Mesendoderm (in vitro differentiated cells): ENCODE data around the gene TTC27.

Experiments used
- DNase-seq: peaks from one replicate; pipeline ENCODE4 v3.0.0; 2013
- H2AK5ac ChIP-seq: 2 replicates; pipeline ENCODE4 v1.6.1; 2013; ENCODE audit warnings: low read length, inconsistent platforms
- H2BK120ac ChIP-seq: 2 replicates; pipeline ENCODE4 v1.6.1; 2013; ENCODE audit warnings: low read depth, mild to moderate bottlenecking, low read length, moderate library complexity, mixed read lengths
- H2BK15ac ChIP-seq: replicated peaks from 2 replicates; pipeline ENCODE4 v1.6.1; 2013; ENCODE audit warnings: low read depth, mild to moderate bottlenecking, moderate library complexity
- H2BK5ac ChIP-seq: 2 replicates; pipeline ENCODE4 v1.6.1; 2013; ENCODE audit warnings: low read length, inconsistent platforms
- H3K18ac ChIP-seq: 2 replicates; pipeline ENCODE4 v1.6.1; 2013; ENCODE audit warnings: mild to moderate bottlenecking, low read length, mixed read lengths
- H3K23ac ChIP-seq: one replicate; pipeline ENCODE4 v1.6.1; 2013; ENCODE audit warnings: low read length
- H3K27ac ChIP-seq: 2 replicates; pipeline ENCODE4 v1.5.1; 2013; ENCODE audit warnings: low read depth, mild to moderate bottlenecking, inconsistent platforms, low read length, moderate library complexity
- H3K27me3 ChIP-seq: 2 replicates; pipeline ENCODE4 v1.6.1; 2013; ENCODE audit warnings: low read length, control low read depth, mild to moderate bottlenecking, inconsistent platforms; ENCODE audit not compliant: insufficient read depth, poor library complexity
- H3K36me3 ChIP-seq: 2 replicates; pipeline ENCODE4 v1.6.1; 2013; ENCODE audit warnings: low read length, inconsistent platforms; ENCODE audit not compliant: control insufficient read depth, insufficient read depth
- H3K4ac ChIP-seq: one replicate; pipeline ENCODE4 v1.6.1; 2013; ENCODE audit warnings: low read depth, mild to moderate bottlenecking, low read length, moderate library complexity
- H3K4me1 ChIP-seq: 2 replicates; pipeline ENCODE4 v1.6.1; 2013; ENCODE audit warnings: low read depth, low read length, inconsistent platforms; ENCODE audit not compliant: control insufficient read depth
- H3K4me2 ChIP-seq: 2 replicates; pipeline ENCODE4 v1.6.1; 2013; ENCODE audit warnings: low read length
- H3K4me3 ChIP-seq: 2 replicates; pipeline ENCODE4 v1.5.1; 2013; ENCODE audit warnings: mild to moderate bottlenecking, low read length
- H3K56ac ChIP-seq: one replicate; pipeline ENCODE4 v1.6.1; 2013; ENCODE audit warnings: low read length
- H3K79me1 ChIP-seq: 2 replicates; pipeline ENCODE4 v1.6.1; 2013; ENCODE audit warnings: low read length, inconsistent platforms
- H3K79me2 ChIP-seq: 2 replicates; pipeline ENCODE4 v1.6.1; 2013; ENCODE audit warnings: mild to moderate bottlenecking, low read length; ENCODE audit not compliant: control insufficient read depth, insufficient read depth
- H3K9ac ChIP-seq: 2 replicates; pipeline ENCODE4 v1.6.1; 2013; ENCODE audit warnings: low read length, inconsistent platforms
- H4K5ac ChIP-seq: one replicate; pipeline ENCODE4 v1.6.1; 2013; ENCODE audit warnings: low read length
- H4K8ac ChIP-seq: one replicate; pipeline ENCODE4 v1.6.1; 2013; ENCODE audit warnings: low read depth, mild to moderate bottlenecking, control low read depth, low read length, moderate library complexity
- WGBS: extraction: QIAGEN DNeasy Blood & Tissue Kit; methylation state at CpG from one replicate; pipeline ENCODE4 v1.1.7; 2013; ENCODE audit warnings: low lambda C conversion rate, missing lambda C conversion rate; ENCODE audit not compliant: insufficient coverage; ENCODE audit errors: extremely low coverage; 5-methylcytosine and 5-hydroxymethylcytosine counted together

TTC27 gene

DNA sequence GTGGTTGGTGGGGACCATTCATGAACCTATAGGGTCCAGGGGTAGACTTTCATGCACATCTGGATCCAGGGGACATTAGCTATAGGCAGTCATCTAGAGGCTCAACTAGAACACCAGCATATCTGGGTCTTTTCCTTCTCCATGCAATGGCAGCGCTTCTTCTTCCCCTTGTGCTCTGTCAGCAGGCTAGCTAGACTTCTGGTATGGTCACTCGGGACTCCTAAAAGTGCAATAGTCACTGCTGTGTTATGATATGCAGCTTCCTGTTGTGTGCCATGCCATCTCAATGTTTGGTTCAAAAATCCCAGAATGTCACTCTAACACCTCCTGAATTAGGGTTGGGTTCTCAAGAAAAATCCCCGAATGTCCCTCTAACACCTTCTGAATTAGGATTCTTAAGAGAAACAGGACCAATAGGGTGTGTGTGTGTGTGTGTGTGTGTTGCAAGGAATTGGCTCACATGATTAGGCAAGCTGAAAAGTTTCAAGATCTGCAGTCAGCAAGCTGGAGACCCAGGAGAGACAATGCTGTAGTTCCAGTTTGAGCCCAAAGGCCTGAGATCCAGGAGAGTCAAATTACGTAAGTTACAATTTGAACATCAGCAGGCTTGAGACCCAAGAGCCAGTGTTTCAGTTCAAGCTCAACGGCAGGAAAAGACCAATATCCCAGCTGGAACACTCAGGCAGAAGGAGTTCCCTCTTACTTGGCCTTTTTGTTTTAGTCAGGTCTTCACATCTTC is 221.8 kb downstream of the TTC27 start:
- H3K79me2 ChIP-seq: no peaks in the 10 kb centered on the region
- no peak for DNase-seq
- H3K23ac ChIP-seq: no peak overlapping the region
- H2BK5ac ChIP-seq: no peak overlapping the region
- H3K79me1 ChIP-seq: no peaks in the 10 kb centered on the region
- H3K27me3 ChIP-seq: no peaks in the 10 kb centered on the region
- no peak overlapping the region for H2BK15ac ChIP-seq
- H3K27ac ChIP-seq: no peak overlapping the region
- H3K4ac ChIP-seq: no peak overlapping the region
- no CpG with 5 or more reads among the region's 5 CpGs for WGBS
- no peak overlapping the region for H3K4me3 ChIP-seq
- no peaks in the 10 kb centered on the region for H3K36me3 ChIP-seq
- H3K56ac ChIP-seq: no peak overlapping the region
- no peak overlapping the region for H4K5ac ChIP-seq
- no peak overlapping the region for H3K4me2 ChIP-seq
- H3K9ac ChIP-seq: no peak overlapping the region
- H3K4me1 ChIP-seq: no peaks in the 10 kb centered on the region
- no peak overlapping the region for H4K8ac ChIP-seq
- H2BK120ac ChIP-seq: no peak overlapping the region
- no peak overlapping the region for H3K18ac ChIP-seq
- no peak overlapping the region for H2AK5ac ChIP-seq

DNA sequence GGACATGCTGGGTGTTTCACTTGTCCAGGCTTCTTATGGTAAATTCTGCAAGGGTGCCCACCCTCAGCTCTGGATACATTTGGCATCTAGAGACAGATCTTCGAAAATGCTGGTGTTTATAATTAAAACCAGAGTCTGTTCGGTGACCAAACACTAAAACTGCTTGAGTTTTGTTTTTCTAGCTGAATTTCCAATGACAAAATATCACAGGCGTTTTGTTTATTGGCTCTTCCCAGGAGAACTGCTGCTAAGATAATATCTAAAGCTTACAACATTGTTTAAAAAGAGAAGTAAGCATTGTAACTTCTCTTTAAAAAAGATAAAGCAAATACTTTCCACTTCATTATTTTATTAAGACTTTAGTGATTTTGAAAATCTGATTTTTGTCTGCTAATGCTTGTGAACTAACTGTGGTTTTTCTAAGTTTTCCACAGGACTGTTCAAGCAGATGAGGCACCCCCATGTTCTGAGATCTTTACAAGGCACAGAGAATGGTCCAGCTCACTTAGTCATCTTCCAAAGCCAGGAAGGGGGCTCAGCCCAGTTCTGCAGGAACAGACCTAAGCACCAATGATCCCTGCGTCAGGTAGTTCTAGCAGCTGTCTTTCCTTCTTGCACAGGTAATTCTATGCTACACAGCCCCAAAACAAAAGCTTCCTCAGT is 224.1 kb downstream of the TTC27 start:
- WGBS: no CpG with 5 or more reads among the region's 4 CpGs
- H3K4ac ChIP-seq: no peak overlapping the region
- no peak overlapping the region for H2BK15ac ChIP-seq
- no peaks in the 10 kb centered on the region for H3K36me3 ChIP-seq
- H3K79me1 ChIP-seq: no peaks in the 10 kb centered on the region
- no peak overlapping the region for H3K4me3 ChIP-seq
- H2AK5ac ChIP-seq: no peak overlapping the region
- no peak overlapping the region for H2BK5ac ChIP-seq
- no peak overlapping the region for H4K5ac ChIP-seq
- H3K18ac ChIP-seq: no peak overlapping the region
- no peak overlapping the region for H3K27ac ChIP-seq
- no peaks in the 10 kb centered on the region for H3K79me2 ChIP-seq
- no peak overlapping the region for H3K9ac ChIP-seq
- H4K8ac ChIP-seq: no peak overlapping the region
- H3K23ac ChIP-seq: no peak overlapping the region
- H3K27me3 ChIP-seq: no peaks in the 10 kb centered on the region
- no peaks in the 10 kb centered on the region for H3K4me1 ChIP-seq
- H3K56ac ChIP-seq: no peak overlapping the region
- no peak for DNase-seq
- H3K4me2 ChIP-seq: no peak overlapping the region
- H2BK120ac ChIP-seq: no peak overlapping the region

DNA sequence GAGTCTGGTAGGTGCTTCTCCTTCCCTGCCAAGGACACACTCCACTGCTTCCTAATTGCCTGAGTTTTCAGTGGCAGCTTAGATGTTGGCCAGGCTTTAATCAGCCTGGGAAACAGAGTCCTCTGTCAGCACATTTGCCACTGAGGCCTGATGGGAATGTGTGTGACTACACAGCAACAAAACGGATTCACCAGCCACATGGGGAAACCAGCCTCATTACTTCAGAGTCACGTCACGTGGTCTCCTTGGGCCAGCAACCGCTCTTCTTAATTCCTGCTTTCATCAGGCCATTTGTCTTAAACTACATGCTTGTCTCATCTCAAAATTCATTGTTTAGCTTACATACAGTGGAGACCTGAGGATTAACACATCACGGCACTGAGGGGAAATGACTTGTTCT is 225.0 kb downstream of the TTC27 start:
- Histone ChIP-seq H3K36me3 (no peaks in the 10 kb centered on the region), H4K5ac (no peak overlapping the region), H3K4ac (no peak overlapping the region), H3K4me3 (no peak overlapping the region), H3K79me2 (no peaks in the 10 kb centered on the region), H3K23ac (no peak overlapping the region), H3K27me3 (no peaks in the 10 kb centered on the region), H2AK5ac (no peak overlapping the region), H4K8ac (no peak overlapping the region), H3K4me2 (no peak overlapping the region), H2BK120ac (no peak overlapping the region), H2BK5ac (no peak overlapping the region), H3K18ac (no peak overlapping the region), H2BK15ac (no peak overlapping the region), H3K27ac (no peak overlapping the region), H3K4me1 (no peaks in the 10 kb centered on the region), H3K56ac (no peak overlapping the region), H3K9ac (no peak overlapping the region), H3K79me1 (no peaks in the 10 kb centered on the region)
- DNase-seq: no peak
- no CpG with 5 or more reads among the region's 5 CpGs for WGBS

DNA sequence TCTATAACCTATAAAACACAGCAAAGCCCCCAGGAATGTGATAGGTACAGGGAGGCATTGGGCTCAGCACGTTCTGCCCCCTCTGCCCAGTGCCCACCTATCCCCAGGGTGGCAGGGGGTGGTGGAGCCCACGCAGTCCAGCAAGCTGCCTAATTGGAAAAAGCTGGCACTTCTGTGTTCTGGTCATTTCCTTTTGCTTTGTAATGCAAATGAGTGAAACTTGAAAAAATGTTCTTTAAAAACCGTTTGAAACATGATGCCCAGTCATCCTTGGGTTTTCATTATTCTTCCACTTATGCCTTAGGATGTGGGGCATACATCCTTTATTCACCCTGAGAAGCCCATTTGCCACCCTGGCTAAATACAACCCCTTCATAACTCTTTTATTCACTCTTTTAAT is 229.0 kb downstream of the TTC27 start:
- Histone ChIP-seq H3K23ac (no peak overlapping the region), H3K4ac (no peak overlapping the region)
- no CpG with 5 or more reads among the region's 3 CpGs for WGBS

DNA sequence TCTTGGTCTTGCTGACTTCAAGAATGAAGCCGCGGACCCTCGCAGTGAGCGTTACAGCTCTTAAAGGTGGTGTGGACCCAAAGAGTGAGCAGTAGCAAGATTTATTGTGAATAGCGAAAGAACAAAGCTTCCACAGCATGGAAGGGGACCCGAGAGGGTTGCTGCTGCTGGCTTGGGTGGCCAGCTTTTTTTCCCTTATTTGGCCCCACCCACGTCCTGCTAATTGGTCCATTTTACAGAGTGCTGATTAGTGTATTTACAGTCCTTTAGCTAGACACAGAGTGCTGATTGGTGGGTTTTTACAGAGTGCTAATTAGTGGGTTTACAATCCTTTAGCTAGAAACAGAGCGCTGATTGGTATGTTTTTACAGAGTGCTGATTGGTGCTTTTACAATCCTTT is 230.9 kb downstream of the TTC27 start:
- no peak overlapping the region for H3K18ac ChIP-seq
- DNase-seq: no peak
- H4K8ac ChIP-seq: no peak overlapping the region
- no peak overlapping the region for H2BK5ac ChIP-seq
- no peak overlapping the region for H2AK5ac ChIP-seq
- no peak overlapping the region for H3K56ac ChIP-seq
- no peaks in the 10 kb centered on the region for H3K36me3 ChIP-seq
- no CpG with 5 or more reads among the region's 8 CpGs for WGBS
- no peaks in the 10 kb centered on the region for H3K27me3 ChIP-seq
- H3K4me2 ChIP-seq: no peak overlapping the region
- H2BK120ac ChIP-seq: no peak overlapping the region
- no peaks in the 10 kb centered on the region for H3K4me1 ChIP-seq
- H2BK15ac ChIP-seq: no peak overlapping the region
- H4K5ac ChIP-seq: no peak overlapping the region
- H3K79me1 ChIP-seq: no peaks in the 10 kb centered on the region
- H3K4ac ChIP-seq: no peak overlapping the region
- no peaks in the 10 kb centered on the region for H3K79me2 ChIP-seq
- H3K27ac ChIP-seq: no peak overlapping the region
- H3K4me3 ChIP-seq: no peak overlapping the region
- H3K9ac ChIP-seq: no peak overlapping the region
- no peak overlapping the region for H3K23ac ChIP-seq

More for the DNA sequence above, 229.0 kb downstream of the TTC27 start:
- no peak overlapping the region for H2BK15ac ChIP-seq
- H4K5ac ChIP-seq: no peak overlapping the region
- no peaks in the 10 kb centered on the region for H3K79me1 ChIP-seq
- H3K4me3 ChIP-seq: no peak overlapping the region
- H2BK120ac ChIP-seq: no peak overlapping the region
- H3K56ac ChIP-seq: no peak overlapping the region
- no peak overlapping the region for H3K4me2 ChIP-seq
- H3K4me1 ChIP-seq: no peaks in the 10 kb centered on the region
- no peak overlapping the region for H2AK5ac ChIP-seq
- no peak overlapping the region for H3K18ac ChIP-seq
- no peak overlapping the region for H3K9ac ChIP-seq
- no peaks in the 10 kb centered on the region for H3K79me2 ChIP-seq
- no peaks in the 10 kb centered on the region for H3K27me3 ChIP-seq
- no peak for DNase-seq
- H4K8ac ChIP-seq: no peak overlapping the region
- no peak overlapping the region for H2BK5ac ChIP-seq
- no peaks in the 10 kb centered on the region for H3K36me3 ChIP-seq
- no peak overlapping the region for H3K27ac ChIP-seq

DNA sequence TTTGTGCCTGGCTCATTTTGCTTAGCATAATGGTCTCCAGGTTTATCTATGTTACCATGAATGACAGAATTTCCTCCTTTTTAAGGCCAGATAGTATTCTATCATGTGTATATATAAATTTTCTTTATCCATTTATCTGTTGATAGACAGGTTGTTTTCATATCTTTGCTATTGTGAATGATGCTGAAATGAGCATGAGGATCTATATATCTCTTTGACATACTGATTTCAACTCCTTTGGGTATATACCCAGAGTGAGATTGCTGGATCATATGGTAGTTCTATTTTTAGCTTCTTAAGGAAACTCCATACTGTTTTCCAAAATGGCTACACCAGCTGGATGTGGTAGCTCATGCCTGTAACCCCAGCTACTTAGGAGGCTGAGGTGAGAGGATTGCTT is 232.5 kb downstream of the TTC27 start:
- no peaks in the 10 kb centered on the region for H3K79me2 ChIP-seq
- H3K56ac ChIP-seq: no peak overlapping the region
- H3K27me3 ChIP-seq: no peaks in the 10 kb centered on the region
- no peak overlapping the region for H3K4me2 ChIP-seq
- H2BK5ac ChIP-seq: no peak overlapping the region
- H3K36me3 ChIP-seq: no peaks in the 10 kb centered on the region
- no peak overlapping the region for H2BK120ac ChIP-seq
- H3K23ac ChIP-seq: no peak overlapping the region
- no peak overlapping the region for H2AK5ac ChIP-seq
- H4K5ac ChIP-seq: no peak overlapping the region
- H3K27ac ChIP-seq: no peak overlapping the region
- no peak overlapping the region for H3K4me3 ChIP-seq
- no peaks in the 10 kb centered on the region for H3K4me1 ChIP-seq
- no peak overlapping the region for H3K9ac ChIP-seq
- no peak overlapping the region for H3K4ac ChIP-seq
- H2BK15ac ChIP-seq: no peak overlapping the region
- DNase-seq: no peak
- no peak overlapping the region for H4K8ac ChIP-seq
- H3K18ac ChIP-seq: no peak overlapping the region
- no peaks in the 10 kb centered on the region for H3K79me1 ChIP-seq
